GM23338 (cell line): ENCODE data around the gene FHDC1. TPM values are rescaled to one million over a fixed set of nuclear protein-coding genes. Genes with fewer than 3 reads are reported as not detected.

Experiments used
- ATAC-seq: fragments of 200-7000 bp; cut with Tn5 transposase; 3 replicates; pipeline ENCODE4 v1.9.1; 2020
- DNase-seq: peaks from one replicate; pipeline ENCODE4 v3.0.0-alpha.2; 2015; ENCODE audit warnings: low spot score
- H2AFZ ChIP-seq: fragments of 200-600 bp; sonication (generic); 2 replicates; pipeline ENCODE4 v1.8.0; 2016; ENCODE audit warnings: antibody characterized with exemption, mild to moderate bottlenecking, moderate library complexity
- H3F3A ChIP-seq: fragments of 200-600 bp; sonication (generic); replicated peaks from 2 replicates; pipeline ENCODE4 v1.8.0; 2017; ENCODE audit warnings: antibody characterized with exemption, mixed run types, low read depth
- H3K27ac ChIP-seq: fragments of 200-600 bp; sonication (generic); 2 replicates; pipeline ENCODE4 v1.6.1; 2016; ENCODE audit warnings: low read depth
- H3K27me3 ChIP-seq: fragments of 200-600 bp; sonication (generic); 2 replicates; pipeline ENCODE4 v1.8.0; 2016; ENCODE audit warnings: mild to moderate bottlenecking, mixed run types, moderate library complexity; ENCODE audit not compliant: insufficient read depth
- H3K36me3 ChIP-seq: fragments of 200-600 bp; sonication (generic); 2 replicates; pipeline ENCODE4 v1.8.0; 2016; ENCODE audit warnings: mild to moderate bottlenecking; ENCODE audit not compliant: insufficient read depth
- H3K4me1 ChIP-seq: fragments of 200-600 bp; sonication (generic); 2 replicates; pipeline ENCODE4 v1.8.0; 2016; ENCODE audit warnings: mild to moderate bottlenecking, moderate library complexity; ENCODE audit not compliant: insufficient read depth
- H3K4me2 ChIP-seq: fragments of 200-600 bp; sonication (generic); 2 replicates; pipeline ENCODE4 v1.7.1; 2017; ENCODE audit warnings: mixed run types
- H3K4me3 ChIP-seq: fragments of 200-600 bp; sonication (generic); 2 replicates; pipeline ENCODE4 v1.6.1; 2016; ENCODE audit warnings: mixed run types
- H3K79me2 ChIP-seq: fragments of 200-600 bp; sonication (generic); replicated peaks from 2 replicates; pipeline ENCODE4 v1.8.0; 2017; ENCODE audit warnings: mild to moderate bottlenecking; ENCODE audit not compliant: insufficient read depth
- H3K9me2 ChIP-seq: fragments of 200-600 bp; sonication (generic); 2 replicates; pipeline ENCODE4 v1.8.0; 2017; ENCODE audit not compliant: insufficient read depth
- H4K20me1 ChIP-seq: fragments of 200-600 bp; sonication (generic); replicated peaks from 2 replicates; pipeline ENCODE4 v1.8.0; 2017; ENCODE audit warnings: mild to moderate bottlenecking; ENCODE audit not compliant: insufficient read depth
- H3K27ac Mint-ChIP-seq: 2 replicates; pipeline ENCODE4 v1.8.0; 2020; ENCODE audit warnings: inconsistent platforms, mild to moderate bottlenecking, moderate library complexity, mixed read lengths
- H3K27me3 Mint-ChIP-seq: 3 replicates; pipeline ENCODE4 v1.8.0; 2022; ENCODE audit warnings: low read depth, mild to moderate bottlenecking, moderate library complexity, mixed read lengths, inconsistent platforms; ENCODE audit not compliant: insufficient read depth, poor library complexity
- H3K36me3 Mint-ChIP-seq: 3 replicates; pipeline ENCODE4 v1.8.0; 2021; ENCODE audit warnings: low read depth, mild to moderate bottlenecking, inconsistent platforms, moderate library complexity, mixed read lengths
- H3K4me1 Mint-ChIP-seq: 3 replicates; pipeline ENCODE4 v1.8.0; 2020; ENCODE audit warnings: mild to moderate bottlenecking, inconsistent platforms, mixed read lengths
- H3K4me3 Mint-ChIP-seq: 3 replicates; pipeline ENCODE4 v1.8.0; 2021; ENCODE audit warnings: moderate library complexity, mild to moderate bottlenecking, inconsistent platforms, mixed read lengths
- H3K9me3 Mint-ChIP-seq: 3 replicates; pipeline ENCODE4 v1.8.0; 2020; ENCODE audit warnings: moderate library complexity, mild to moderate bottlenecking, inconsistent platforms, mixed read lengths
- CREB1 ChIP-seq: fragments of 250-450 bp; sonication (Bioruptor Pico); IDR thresholded peaks from 2 replicates; pipeline ENCODE4 v1.5.0; 2020; ENCODE audit warnings: low read depth, mild to moderate bottlenecking, moderate library complexity
- ETS1 ChIP-seq: IDR thresholded peaks from 2 replicates; pipeline ENCODE4 v1.6.1; 2016; ENCODE audit warnings: antibody characterized with exemption
- EZH2 ChIP-seq: fragments of 200-600 bp; sonication (generic); IDR thresholded peaks from one replicate; pipeline ENCODE4 v1.8.0; 2017; ENCODE audit warnings: antibody characterized with exemption, mild to moderate bottlenecking, low read depth; ENCODE audit not compliant: unreplicated experiment
- REST ChIP-seq: IDR thresholded peaks from one replicate; pipeline ENCODE4 v1.6.1; 2018; ENCODE audit warnings: antibody characterized with exemption; ENCODE audit not compliant: unreplicated experiment
- STAT1 ChIP-seq: IDR thresholded peaks from one replicate; pipeline ENCODE4 v1.6.1; 2016; ENCODE audit warnings: antibody characterized with exemption; ENCODE audit not compliant: unreplicated experiment
- ZNF114 ChIP-seq: fragments of 250-450 bp; sonication (Bioruptor Pico); IDR thresholded peaks from 2 replicates; pipeline ENCODE4 v1.5.0; 2020; ENCODE audit warnings: mild to moderate bottlenecking, moderate library complexity
- ZNF462 ChIP-seq: fragments of 250-450 bp; sonication (Bioruptor Pico); IDR thresholded peaks from 2 replicates; pipeline ENCODE4 v1.5.0; 2020; ENCODE audit warnings: mild to moderate bottlenecking, moderate library complexity
- polyA plus RNA-seq: library from polyadenylated mRNA; unstranded; fragments of >200 nt; fragmentation: Nextera tagmentation; extraction: Ambion mirVana; gene quantifications from 2 replicates; pipeline ENCODE4 v1.2.1, GENCODE V29; 2016
- total RNA-seq: library from RNA; depleted of rRNA; stranded (reverse); fragments of >200 nt; shearing (Covaris generic); gene quantifications from 2 replicates; pipeline ENCODE4 v1.2.3, GENCODE V29; 2014

Gene FHDC1
- total and polyA plus RNA-seq, 2 experiments from 2014 or later: 9.5 to 22.8 TPM

- no peak for TF ChIP-seq ZNF462 (CRISPR knock-in tag)
- no peak for TF ChIP-seq STAT1
- TF ChIP-seq ETS1: no peak
- TF ChIP-seq CREB1 (CRISPR knock-in tag): no peak
Observed at GRCh38 chr4:153023139-153023538, 87.0 kb downstream of the FHDC1 start (continued).

GRCh38 chr4:153023692-153024394, 87.7 kb downstream of the FHDC1 start:
- no peaks in the 10 kb centered on the region for H3K79me2 ChIP-seq
- no peak overlapping the region for H3K4me3 Mint-ChIP-seq
- peaks cover 6% of the 10 kb centered on the region; the same call in 2 of the 3 replicates for H3K36me3 Mint-ChIP-seq
- H3K4me1 Mint-ChIP-seq: peaks cover 23% of the 10 kb centered on the region
- H3K9me2 ChIP-seq: no peaks in the 10 kb centered on the region; the same call in 1 of the 2 replicates
- H3K4me3 ChIP-seq: no peak overlapping the region
- H3K36me3 ChIP-seq: no peaks in the 10 kb centered on the region
- 0 out of 2 replicates have a peak, but pooled peaks cover 3% of the 10 kb centered on the region for H3K4me1 ChIP-seq
- no peaks in the 10 kb centered on the region for H4K20me1 ChIP-seq
- H2AFZ ChIP-seq: peak overlapping the region; percentile 90
- no peak overlapping the region for H3K27ac ChIP-seq
- no peak overlapping the region for H3K4me2 ChIP-seq
- no peaks in the 10 kb centered on the region; the same call in 1 of the 3 replicates for H3K9me3 Mint-ChIP-seq
- no peaks in the 10 kb centered on the region for H3F3A ChIP-seq
- H3K27me3 Mint-ChIP-seq: peaks cover 2% of the 10 kb centered on the region
- H3K27ac Mint-ChIP-seq: no peak overlapping the region
- ATAC-seq (no peak), DNase-seq (no peak)
- H3K27me3 ChIP-seq: no peaks in the 10 kb centered on the region; the same call in 1 of the 2 replicates
- TF ChIP-seq ETS1 (no peak), CREB1 (CRISPR knock-in tag) (no peak), REST (no peak), ZNF114 (CRISPR knock-in tag) (no peak), EZH2 (no peak)
